ENCODE data around the gene MTMR3.

DNA sequence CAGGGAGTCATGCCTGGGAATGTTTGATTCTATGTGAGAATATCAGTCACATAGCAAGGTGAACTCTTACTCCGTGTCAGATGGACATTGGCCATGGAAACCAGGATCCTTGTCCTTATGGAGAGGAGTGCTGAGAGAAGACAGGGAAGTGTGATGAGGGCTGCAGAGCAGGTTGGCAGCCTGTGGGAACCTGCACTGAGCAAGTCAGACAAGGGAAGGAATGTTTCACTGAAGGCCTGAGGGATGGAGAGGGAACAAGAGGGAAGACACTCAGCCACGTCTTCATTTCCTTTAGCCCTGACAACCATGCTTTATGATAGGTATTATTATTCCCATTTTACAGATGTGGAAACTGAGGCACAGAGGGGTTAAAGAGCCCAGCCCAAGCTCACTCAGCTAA, 158.9 kb downstream of the MTMR3 start:
- no peak for TF ChIP-seq POLR2AphosphoS5 (IDR thresholded peaks at IDR 0.05; ENCODE audit: low read depth, low read length)
- TF ChIP-seq TAF1 (IDR thresholded peaks at IDR 0.05; ENCODE audit: borderline replicate concordance, insufficient read depth, low read length): no peak

Data from PFSK-1 (cell line).